H9 (cell line): ENCODE data around the gene DGKB. TPM values are rescaled to one million over a fixed set of nuclear protein-coding genes. Genes with fewer than 3 reads are reported as not detected.

ENCODE experiments used
- DNase-seq: peaks from one replicate; pipeline ENCODE4 v3.0.0-alpha.2; 2017
- H2AFZ ChIP-seq: one replicate; pipeline ENCODE4 v1.6.1; 2013; ENCODE audit warnings: mild to moderate bottlenecking, low read length, control low read depth, moderate library complexity
- H2AK5ac ChIP-seq: 2 replicates; pipeline ENCODE4 v1.6.1; 2013; ENCODE audit warnings: low read length, control low read depth, mixed read lengths; ENCODE audit not compliant: insufficient read length
- H2BK120ac ChIP-seq: one replicate; pipeline ENCODE4 v1.6.1; 2013; ENCODE audit warnings: low read depth, mild to moderate bottlenecking, low read length, control low read depth, inconsistent platforms; ENCODE audit not compliant: poor library complexity, severe bottlenecking
- H2BK12ac ChIP-seq: 2 replicates; pipeline ENCODE4 v1.6.1; 2013; ENCODE audit warnings: low read length, control low read depth, mixed read lengths, low read depth; ENCODE audit not compliant: insufficient read length
- H2BK15ac ChIP-seq: 2 replicates; pipeline ENCODE4 v1.6.1; 2013; ENCODE audit warnings: low read depth, low read length, control low read depth
- H2BK20ac ChIP-seq: one replicate; pipeline ENCODE4 v1.6.1; 2013; ENCODE audit warnings: low read depth, mild to moderate bottlenecking, low read length, control low read depth, inconsistent platforms; ENCODE audit not compliant: poor library complexity, severe bottlenecking
- H2BK5ac ChIP-seq: 2 replicates; pipeline ENCODE4 v1.6.1; 2013; ENCODE audit warnings: low read length, control low read depth, mixed read lengths; ENCODE audit not compliant: insufficient read length
- H3K14ac ChIP-seq: 2 replicates; pipeline ENCODE4 v1.6.1; 2013; ENCODE audit warnings: low read length, control low read depth; ENCODE audit not compliant: insufficient read depth
- H3K18ac ChIP-seq: 2 replicates; pipeline ENCODE4 v1.6.1; 2013; ENCODE audit warnings: low read depth, mild to moderate bottlenecking, mixed read lengths, low read length, control low read depth; ENCODE audit not compliant: insufficient read length
- H3K23ac ChIP-seq: 2 replicates; pipeline ENCODE4 v1.6.1; 2013; ENCODE audit warnings: low read length, control low read depth, mixed read lengths, low read depth; ENCODE audit not compliant: insufficient read length
- H3K23me2 ChIP-seq: 2 replicates; pipeline ENCODE4 v1.6.1; 2013; ENCODE audit warnings: low read depth, mild to moderate bottlenecking, mixed read lengths, low read length, control low read depth; ENCODE audit not compliant: insufficient read length, poor library complexity, severe bottlenecking
- H3K27ac ChIP-seq: 2 replicates; pipeline ENCODE4 v1.5.1; 2013; ENCODE audit warnings: low read length, control low read depth, mixed read lengths, low read depth; ENCODE audit not compliant: insufficient read length
- H3K27me3 ChIP-seq: 2 replicates; pipeline ENCODE4 v1.6.1; 2013; ENCODE audit warnings: low read length, control low read depth, inconsistent platforms; ENCODE audit not compliant: insufficient read depth
- H3K4ac ChIP-seq: 2 replicates; pipeline ENCODE4 v1.6.1; 2013; ENCODE audit warnings: low read depth, mild to moderate bottlenecking, control low read depth, inconsistent platforms, low read length, moderate library complexity
- H3K4me1 ChIP-seq: 2 replicates; pipeline ENCODE4 v1.6.1; 2013; ENCODE audit warnings: low read length, control low read depth, inconsistent platforms; ENCODE audit not compliant: insufficient read depth
- H3K4me2 ChIP-seq: 2 replicates; pipeline ENCODE4 v1.6.1; 2013; ENCODE audit warnings: low read length, control low read depth, mixed read lengths; ENCODE audit not compliant: insufficient read length, insufficient read depth
- H3K56ac ChIP-seq: 2 replicates; pipeline ENCODE4 v1.6.1; 2013; ENCODE audit warnings: low read depth, mild to moderate bottlenecking, mixed read lengths, low read length, control low read depth; ENCODE audit not compliant: insufficient read length
- H3K79me1 ChIP-seq: 2 replicates; pipeline ENCODE4 v1.6.1; 2013; ENCODE audit warnings: low read depth, mild to moderate bottlenecking, moderate library complexity, low read length, control low read depth, inconsistent platforms; ENCODE audit not compliant: insufficient read depth, poor library complexity, severe bottlenecking
- H3K79me2 ChIP-seq: 2 replicates; pipeline ENCODE4 v1.6.1; 2013; ENCODE audit warnings: low read length, control low read depth, inconsistent platforms; ENCODE audit not compliant: insufficient read depth
- H3K9ac ChIP-seq: 2 replicates; pipeline ENCODE4 v1.6.1; 2013; ENCODE audit warnings: low read length, control low read depth, mixed read lengths; ENCODE audit not compliant: insufficient read length; ENCODE audit errors: extremely low read depth
- H3K9me3 ChIP-seq: one replicate; pipeline ENCODE4 v1.6.1; 2013; ENCODE audit warnings: low read depth, low read length, inconsistent platforms; ENCODE audit not compliant: control insufficient read depth
- H3T11ph ChIP-seq: one replicate; pipeline ENCODE4 v1.6.1; 2013; ENCODE audit warnings: mild to moderate bottlenecking, low read length, control low read depth, inconsistent platforms
- H4K20me1 ChIP-seq: one replicate; pipeline ENCODE4 v1.6.1; 2013; ENCODE audit not compliant: control insufficient read depth, insufficient read length, insufficient read depth
- H4K5ac ChIP-seq: 2 replicates; pipeline ENCODE4 v1.6.1; 2013; ENCODE audit warnings: low read depth, mild to moderate bottlenecking, mixed read lengths, low read length, control low read depth; ENCODE audit not compliant: insufficient read length
- H4K8ac ChIP-seq: replicated peaks from 2 replicates; pipeline ENCODE4 v1.6.1; 2013; ENCODE audit warnings: low read length, control low read depth, mixed read lengths, low read depth; ENCODE audit not compliant: insufficient read length
- H4K91ac ChIP-seq: 2 replicates; pipeline ENCODE4 v1.6.1; 2013; ENCODE audit warnings: low read depth, mild to moderate bottlenecking, moderate library complexity, mixed read lengths, low read length, control low read depth; ENCODE audit not compliant: insufficient read length
- H3K27ac Mint-ChIP-seq, 3 experiments: 2 replicates in 2 of 3; 3 replicates in 1 of 3; pipeline ENCODE4 v1.8.0; 2020 to 2021; ENCODE audit warnings: mixed read lengths in 3 of 3, mild to moderate bottlenecking in 1 of 3, moderate library complexity in 1 of 3
- H3K27me3 Mint-ChIP-seq: 2 replicates; pipeline ENCODE4 v1.8.0; 2021; ENCODE audit warnings: low read depth, mild to moderate bottlenecking, moderate library complexity, mixed read lengths
- H3K36me3 Mint-ChIP-seq, 3 experiments: 2 replicates in 2 of 3; 3 replicates in 1 of 3; pipeline ENCODE4 v1.8.0; 2020 to 2021; ENCODE audit warnings: low read depth in 3 of 3, mixed read lengths in 3 of 3; ENCODE audit not compliant: insufficient read depth in 1 of 3
- H3K4me1 Mint-ChIP-seq, 2 experiments: 2 replicates each; pipeline ENCODE4 v1.8.0; 2020; ENCODE audit warnings: mixed read lengths in 2 of 2
- H3K4me3 Mint-ChIP-seq, 2 experiments: 2 replicates in 1 of 2; 3 replicates in 1 of 2; pipeline ENCODE4 v1.8.0; 2020 to 2021; ENCODE audit warnings: mild to moderate bottlenecking in 2 of 2, mixed read lengths in 2 of 2, moderate library complexity in 1 of 2
- H3K9me3 Mint-ChIP-seq, 2 experiments: 2 replicates in 1 of 2; 3 replicates in 1 of 2; pipeline ENCODE4 v1.8.0; 2020; ENCODE audit warnings: mild to moderate bottlenecking in 2 of 2, mixed read lengths in 2 of 2, moderate library complexity in 1 of 2
- total RNA-seq: library from RNA; stranded (reverse); gene quantifications from 2 replicates; pipeline ENCODE4 v1.2.1, GENCODE V29; 2021
- TF ChIP-seq, protein P1 (sequence below): fragments of 200-600 bp; sonication (generic); conservative IDR thresholded peaks from 3 replicates; pipeline ENCODE4 v1.8.0; 2021; ENCODE audit warnings: antibody characterized with exemption, mild to moderate bottlenecking

The DGKB gene
- total RNA-seq, 1 experiment from 2014 or later, result 0.26 TPM

DNA sequence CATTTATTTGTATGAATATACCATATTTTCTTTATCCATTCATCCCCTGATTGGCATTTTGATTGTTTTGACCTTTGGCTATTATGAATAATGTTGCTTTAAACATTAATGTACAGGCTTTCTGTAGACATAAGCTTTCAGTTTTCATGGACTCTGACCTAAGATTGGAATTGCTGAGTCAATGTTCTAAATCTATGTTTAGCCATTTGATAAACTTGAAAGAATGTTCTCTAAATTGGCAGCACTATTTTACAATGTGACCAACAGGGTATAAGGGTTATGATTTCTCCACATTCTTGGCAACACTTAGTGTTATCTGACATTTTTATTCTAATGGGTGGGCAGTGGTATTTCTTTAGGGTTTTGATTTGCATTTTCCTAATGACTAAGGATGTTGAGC is 683.4 kb downstream of the DGKB start:
- H3K4me1 Mint-ChIP-seq, result peaks cover 2% of the 10 kb centered on the region in 2 experiments; a peak in 2 of 4 replicates
- no peak overlapping the region for H2AK5ac ChIP-seq

More for the DNA sequence above, 683.4 kb downstream of the DGKB start:
- Histone ChIP-seq H4K20me1 (no peaks in the 10 kb centered on the region), H3K27me3 (no peaks in the 10 kb centered on the region), H2AFZ (no peak overlapping the region), H3K56ac (no peak overlapping the region), H3K4me1 (no peaks in the 10 kb centered on the region), H3K23me2 (no peaks in the 10 kb centered on the region), H2BK12ac (no peak overlapping the region), H3K23ac (no peak overlapping the region), H4K5ac (no peak overlapping the region), H4K91ac (no peak overlapping the region), H2BK120ac (no peak overlapping the region), H3K4ac (no peak overlapping the region), H2BK15ac (no peak overlapping the region), H3K79me1 (no peaks in the 10 kb centered on the region), H3K4me2 (no peak overlapping the region), H3K14ac (no peak overlapping the region), H4K8ac (no peak overlapping the region), H3T11ph (no peak overlapping the region), H3K27ac (no peak overlapping the region), H3K9me3 (no peaks in the 10 kb centered on the region), H3K9ac (no peak overlapping the region), H2BK5ac (no peak overlapping the region), H3K79me2 (no peaks in the 10 kb centered on the region), H2BK20ac (no peak overlapping the region), H3K18ac (no peak overlapping the region)
- Mint-ChIP-seq H3K27me3 (no peaks in the 10 kb centered on the region), H3K36me3 (no peaks in the 10 kb centered on the region), H3K9me3 (no peaks in the 10 kb centered on the region), H3K27ac (no peak overlapping the region), H3K4me3 (no peak overlapping the region)
- DNase-seq, result no peak
- TF ChIP-seq, protein P1, sequence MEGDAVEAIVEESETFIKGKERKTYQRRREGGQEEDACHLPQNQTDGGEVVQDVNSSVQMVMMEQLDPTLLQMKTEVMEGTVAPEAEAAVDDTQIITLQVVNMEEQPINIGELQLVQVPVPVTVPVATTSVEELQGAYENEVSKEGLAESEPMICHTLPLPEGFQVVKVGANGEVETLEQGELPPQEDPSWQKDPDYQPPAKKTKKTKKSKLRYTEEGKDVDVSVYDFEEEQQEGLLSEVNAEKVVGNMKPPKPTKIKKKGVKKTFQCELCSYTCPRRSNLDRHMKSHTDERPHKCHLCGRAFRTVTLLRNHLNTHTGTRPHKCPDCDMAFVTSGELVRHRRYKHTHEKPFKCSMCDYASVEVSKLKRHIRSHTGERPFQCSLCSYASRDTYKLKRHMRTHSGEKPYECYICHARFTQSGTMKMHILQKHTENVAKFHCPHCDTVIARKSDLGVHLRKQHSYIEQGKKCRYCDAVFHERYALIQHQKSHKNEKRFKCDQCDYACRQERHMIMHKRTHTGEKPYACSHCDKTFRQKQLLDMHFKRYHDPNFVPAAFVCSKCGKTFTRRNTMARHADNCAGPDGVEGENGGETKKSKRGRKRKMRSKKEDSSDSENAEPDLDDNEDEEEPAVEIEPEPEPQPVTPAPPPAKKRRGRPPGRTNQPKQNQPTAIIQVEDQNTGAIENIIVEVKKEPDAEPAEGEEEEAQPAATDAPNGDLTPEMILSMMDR, result no peak
